ENCODE data around the gene GRM8.

DNA sequence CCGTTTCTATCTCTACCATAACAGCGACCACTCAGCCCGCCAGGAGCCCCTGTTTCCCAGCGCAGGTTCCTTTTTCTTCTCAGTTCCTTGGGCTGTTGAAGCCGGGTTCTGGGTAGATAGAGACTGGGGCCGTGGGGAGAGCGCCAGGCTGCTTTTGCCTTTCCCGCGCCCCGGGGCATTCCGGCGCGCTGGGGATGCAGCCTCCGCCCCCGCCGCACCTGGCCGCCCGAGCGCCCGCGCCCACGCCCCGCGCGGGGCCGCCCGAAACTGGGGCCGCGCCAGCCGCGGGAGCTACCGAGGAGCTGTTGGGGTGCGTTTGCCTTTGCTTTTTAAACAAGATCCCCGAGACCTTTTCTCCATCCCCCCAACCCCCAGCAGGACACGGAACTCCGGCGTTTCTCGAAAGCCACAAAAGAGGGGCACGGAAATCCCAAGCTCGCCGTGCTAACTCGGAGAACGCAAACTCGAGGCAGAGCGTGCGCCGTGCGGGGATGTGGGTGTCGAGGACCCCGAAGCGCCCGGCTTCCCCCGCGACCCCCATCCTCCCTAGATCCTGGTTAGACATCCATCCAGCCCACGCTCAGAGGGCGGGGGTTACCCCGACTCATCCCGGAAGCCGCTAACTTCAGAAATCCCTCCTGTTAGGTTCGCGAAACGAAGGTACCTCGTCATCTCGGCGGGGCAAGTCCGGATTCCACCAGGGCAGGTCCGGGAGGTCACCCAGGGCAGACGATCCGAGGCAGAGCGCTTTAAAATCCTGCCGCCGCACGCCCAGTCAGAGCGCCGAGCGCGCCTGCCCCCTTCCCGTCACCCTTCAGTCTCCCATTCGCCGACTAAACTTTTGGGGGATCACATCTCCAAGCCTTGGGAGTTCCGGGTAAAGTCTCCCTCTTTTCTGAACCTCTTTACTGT is 1.0 kb downstream of the GRM8 start:
- TF ChIP-seq EZH2 (IDR thresholded peaks at IDR 0.05; ENCODE audit: insufficient read depth, poor library complexity, severe bottlenecking), result no peak
- peak; percentile 58; the same call in 1 of the 2 replicates for TF ChIP-seq EZH2phosphoT487 (IDR thresholded peaks at IDR 0.05; ENCODE audit: insufficient read depth, low read depth)

Measured in GM23248 (cell line).